SK-N-SH (cell line): Measurements from ENCODE around the gene SPEG. TPM values are rescaled to one million over a fixed set of nuclear protein-coding genes. Genes with fewer than 3 reads are reported as not detected.

Experiments used
- CTCF ChIA-PET: fragments of 300-600, 350-600 bp; formaldehyde crosslinking; extraction: SDS; loops from one replicate; lab custom pipeline; 2021; lab: Yijun Ruan, JAX
- POLR2A ChIA-PET: fragments of 350-600 bp; sonication (Branson Sonifier 250); formaldehyde crosslinking; extraction: SDS; loops from one replicate; lab custom pipeline; 2020; ENCODE audit warnings: antibody characterized with exemption, inconsistent platforms; lab: Yijun Ruan, JAX
- DNase-seq: peaks from one replicate; pipeline ENCODE4 v3.0.0; 2012
- H2AFZ ChIP-seq: fragments of 200-600 bp; sonication (generic); 2 replicates; pipeline ENCODE4 v1.8.1; 2016; ENCODE audit warnings: antibody characterized with exemption, mild to moderate bottlenecking, low read depth
- H3F3A ChIP-seq: fragments of 200-600 bp; sonication (generic); replicated peaks from 2 replicates; pipeline ENCODE3; 2016; ENCODE audit warnings: antibody characterized with exemption, mild to moderate bottlenecking; ENCODE audit not compliant: insufficient read depth
- H3K27ac ChIP-seq, 2 experiments: fragments of 200-500 bp in 1 of 2; fragments of 200-600 bp in 1 of 2; sonication (Bioruptor generic) in 1 of 2; sonication (generic), shearing (Covaris generic) in 1 of 2; 2 replicates each; pipeline versions ENCODE4 v1.5.1 to v1.6.1; 2014 to 2016; ENCODE audit warnings: low read depth in 2 of 2, inconsistent platforms in 1 of 2, low read length in 1 of 2, mild to moderate bottlenecking in 1 of 2, mixed read lengths in 1 of 2
- H3K27me3 ChIP-seq: fragments of 200-600 bp; sonication (generic), shearing (Covaris generic); 2 replicates; pipeline ENCODE4 v1.6.1; 2016; ENCODE audit warnings: mixed run types; ENCODE audit not compliant: insufficient read depth
- H3K36me3 ChIP-seq, 2 experiments: fragments of 200-500 bp in 1 of 2; fragments of 200-600 bp in 1 of 2; sonication (Bioruptor generic) in 1 of 2; sonication (generic) in 1 of 2; replicated peaks in 1 of 2; 2 replicates each; pipeline versions ENCODE3 to v1.5.1; 2014 to 2016; ENCODE audit warnings: low read length in 1 of 2, mild to moderate bottlenecking in 1 of 2; ENCODE audit not compliant: insufficient read depth in 2 of 2, control insufficient read depth in 1 of 2
- H3K4me1 ChIP-seq, 2 experiments: fragments of 200-500 bp in 1 of 2; fragments of 200-600 bp in 1 of 2; sonication (Bioruptor generic) in 1 of 2; sonication (generic), shearing (Covaris generic) in 1 of 2; 2 replicates each; pipeline versions ENCODE4 v1.5.1 to v1.6.1; 2014 to 2016; ENCODE audit warnings: low read depth in 1 of 2, low read length in 1 of 2, mixed run types in 1 of 2; ENCODE audit not compliant: insufficient read depth in 2 of 2, control insufficient read depth in 1 of 2
- H3K4me2 ChIP-seq: fragments of 200-600 bp; sonication (generic), shearing (Covaris generic); 2 replicates; pipeline ENCODE4 v1.6.1; 2017; ENCODE audit warnings: mixed run types
- H3K4me3 ChIP-seq, 2 experiments: fragments of 200-500 bp in 1 of 2; fragments of 200-600 bp in 1 of 2; sonication (Bioruptor generic) in 1 of 2; sonication (generic), shearing (Covaris generic) in 1 of 2; 2 replicates each; pipeline versions ENCODE4 v1.5.1 to v1.8.1; 2014 to 2016; ENCODE audit warnings: low read depth in 2 of 2, inconsistent platforms in 1 of 2, low read length in 1 of 2, mild to moderate bottlenecking in 1 of 2, mixed read lengths in 1 of 2, moderate library complexity in 1 of 2
- H3K79me2 ChIP-seq: fragments of 200-600 bp; sonication (generic); 2 replicates; pipeline ENCODE4 v1.8.1; 2017; ENCODE audit warnings: mild to moderate bottlenecking; ENCODE audit not compliant: insufficient read depth
- H3K9ac ChIP-seq: fragments of 200-600 bp; sonication (generic); 2 replicates; pipeline ENCODE4 v1.6.1; 2017; ENCODE audit warnings: mixed run types
- H3K9me2 ChIP-seq: fragments of 200-600 bp; sonication (generic); 2 replicates; pipeline ENCODE4 v1.6.1; 2017; ENCODE audit warnings: mixed run types
- H3K9me3 ChIP-seq: fragments of 200-600 bp; sonication (generic); 2 replicates; pipeline ENCODE4 v1.6.1; 2017; ENCODE audit warnings: mixed run types, mild to moderate bottlenecking, moderate library complexity
- H4K20me1 ChIP-seq: fragments of 200-600 bp; sonication (generic); 2 replicates; pipeline ENCODE4 v1.6.1; 2017; ENCODE audit warnings: mild to moderate bottlenecking, mixed run types; ENCODE audit not compliant: insufficient read depth
- CHD2 ChIP-seq: fragments of 150-350 bp; IDR thresholded peaks from 2 replicates; pipeline ENCODE4 v1.6.1; 2018; ENCODE audit warnings: low read length; ENCODE audit not compliant: partially characterized antibody
- CTCF ChIP-seq: fragments of 200-600 bp; sonication (generic); IDR thresholded peaks from 2 replicates; pipeline ENCODE4 v1.6.1; 2017; ENCODE audit warnings: antibody characterized with exemption, mild to moderate bottlenecking, moderate library complexity
- ELF1 ChIP-seq: IDR thresholded peaks from 2 replicates; pipeline ENCODE4 v1.4.0; 2012
- FOSL2 ChIP-seq: IDR thresholded peaks from 2 replicates; pipeline ENCODE4 v1.4.0; 2012; ENCODE audit warnings: low read depth, mild to moderate bottlenecking, moderate library complexity, borderline replicate concordance
- GABPA ChIP-seq: IDR thresholded peaks from 2 replicates; pipeline ENCODE4 v1.4.0; 2012; ENCODE audit warnings: low read depth, mild to moderate bottlenecking
- JUND ChIP-seq: IDR thresholded peaks from 2 replicates; pipeline ENCODE4 v1.4.0; 2012
- MAX ChIP-seq: IDR thresholded peaks from 2 replicates; pipeline ENCODE4 v1.4.0; 2012; ENCODE audit warnings: low read depth
- PBX3 ChIP-seq: IDR thresholded peaks from 2 replicates; pipeline ENCODE4; 2012
- POLR2AphosphoS5 ChIP-seq: IDR thresholded peaks from 2 replicates; pipeline ENCODE4 v1.6.1; 2012; ENCODE audit warnings: low read depth, low read length
- RXRA ChIP-seq: IDR thresholded peaks from 2 replicates; pipeline ENCODE4 v1.4.0; 2012; ENCODE audit warnings: low read depth, mild to moderate bottlenecking, borderline replicate concordance
- SIN3A ChIP-seq: IDR thresholded peaks from 2 replicates; pipeline ENCODE4 v1.6.1; 2012; ENCODE audit warnings: low read depth, mild to moderate bottlenecking, low read length, moderate library complexity, borderline replicate concordance
- YY1 ChIP-seq: IDR thresholded peaks from 2 replicates; pipeline ENCODE4 v1.4.0; 2012; ENCODE audit warnings: low read depth, mild to moderate bottlenecking
- WGBS: methylation state at CpG from one replicate; pipeline ENCODE4 v1.1.6; 2017; ENCODE audit warnings: low lambda C conversion rate; 5-methylcytosine and 5-hydroxymethylcytosine counted together
- polyA plus RNA-seq, 3 experiments: library from polyadenylated mRNA; depleted of rRNA; stranded (reverse); fragments of >200 nt; gene quantifications; 2 replicates each; pipeline ENCODE4 v1.2.3, GENCODE V29; 2012

The SPEG gene
- polyA plus RNA-seq, 1 of the 3 experiments (the other 2 are of a cell fraction): 107 TPM

- Histone ChIP-seq H3K4me2 (no peak overlapping the region), H3F3A (no peaks in the 10 kb centered on the region), H3K27ac (no peak overlapping the region), H3K36me3 (no peaks in the 10 kb centered on the region), H3K9me2 (no peaks in the 10 kb centered on the region), H3K4me1 (peaks cover 0 to 16% of the 10 kb centered on the region in 2 experiments; a peak in 1 of 4 replicates), H3K9me3 (no peaks in the 10 kb centered on the region), H3K79me2 (no peaks in the 10 kb centered on the region), H3K9ac (no peak overlapping the region), H2AFZ (no peak overlapping the region), H3K27me3 (no peaks in the 10 kb centered on the region), H3K4me3 (no peak overlapping the region), H4K20me1 (no peaks in the 10 kb centered on the region)
- no peak for TF ChIP-seq CHD2
- POLR2A ChIA-PET: no interaction called here
- CTCF ChIA-PET: interaction anchor here (1.1 to 1.4 kb wide), 6 partner anchors 16 to 95 kb away, joined by 3 to 4 read pairs (median 4); no protein-coding TSS in a partner anchor
- 88% methylated on average over 5 of the region's 9 CpGs for WGBS
- DNase-seq: no peak
Observed at GRCh38 chr2:219434468-219434717, 250 bp upstream of the SPEG start.

GRCh38 chr2:219435701-219436100, 1.1 kb downstream of the SPEG start:
- no peaks in the 10 kb centered on the region for H3F3A ChIP-seq

More at GRCh38 chr2:219435701-219436100, 1.1 kb downstream of the SPEG start:
- WGBS: 87% methylated on average over 5 of the region's 6 CpGs
- H4K20me1 ChIP-seq: no peaks in the 10 kb centered on the region
- no peak for TF ChIP-seq CTCF
- TF ChIP-seq FOSL2: no peak
- TF ChIP-seq YY1: no peak
- no peak for TF ChIP-seq MAX
- no peak for TF ChIP-seq SIN3A
- TF ChIP-seq PBX3: no peak
- no peak for TF ChIP-seq JUND
- TF ChIP-seq RXRA: no peak
- no peak for TF ChIP-seq ELF1
- no peak for TF ChIP-seq GABPA
- TF ChIP-seq POLR2AphosphoS5: no peak
- peaks cover 0 to 8% of the 10 kb centered on the region in 2 experiments; a peak in 1 of 4 replicates for H3K4me1 ChIP-seq
- H3K27me3 ChIP-seq: no peaks in the 10 kb centered on the region
- H3K9me3 ChIP-seq: no peaks in the 10 kb centered on the region
- no peak overlapping the region for H3K27ac ChIP-seq
- H3K9me2 ChIP-seq: no peaks in the 10 kb centered on the region
- ChIA-PET CTCF (interaction anchor here (1.0 to 12.5 kb wide), 6 partner anchors 20 to 102 kb away, joined by 3 to 95 read pairs (median 13); no protein-coding TSS in a partner anchor), POLR2A (no interaction called here)
- H3K4me2 ChIP-seq: no peak overlapping the region
- DNase-seq: no peak
- H3K4me3 ChIP-seq: no peak overlapping the region
- H3K36me3 ChIP-seq: no peaks in the 10 kb centered on the region
- no peak overlapping the region for H3K9ac ChIP-seq
- no peak overlapping the region for H2AFZ ChIP-seq
- H3K79me2 ChIP-seq: no peaks in the 10 kb centered on the region
